ENCODE measurements around the gene SCAP.

DNA sequence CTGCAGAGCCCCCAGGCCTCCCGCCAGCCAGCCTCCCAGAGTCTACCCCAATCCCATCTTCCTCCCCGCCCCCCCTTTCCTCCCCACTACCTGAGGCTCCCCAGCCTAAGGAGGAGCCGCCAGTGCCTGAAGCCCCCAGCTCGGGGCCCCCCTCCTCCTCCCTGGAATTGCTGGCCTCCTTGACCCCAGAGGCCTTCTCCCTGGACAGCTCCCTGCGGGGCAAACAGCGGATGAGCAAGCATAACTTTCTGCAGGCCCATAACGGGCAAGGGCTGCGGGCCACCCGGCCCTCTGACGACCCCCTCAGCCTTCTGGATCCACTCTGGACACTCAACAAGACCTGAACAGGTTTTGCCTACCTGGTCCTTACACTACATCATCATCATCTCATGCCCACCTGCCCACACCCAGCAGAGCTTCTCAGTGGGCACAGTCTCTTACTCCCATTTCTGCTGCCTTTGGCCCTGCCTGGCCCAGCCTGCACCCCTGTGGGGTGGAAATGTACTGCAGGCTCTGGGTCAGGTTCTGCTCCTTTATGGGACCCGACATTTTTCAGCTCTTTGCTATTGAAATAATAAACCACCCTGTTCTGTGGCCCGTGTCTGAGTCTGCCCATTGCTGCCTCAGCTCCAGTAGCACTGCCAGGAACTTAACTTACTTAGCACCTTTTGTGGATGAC, 62.8 kb downstream of the SCAP start:
- TF ChIP-seq, protein P1, sequence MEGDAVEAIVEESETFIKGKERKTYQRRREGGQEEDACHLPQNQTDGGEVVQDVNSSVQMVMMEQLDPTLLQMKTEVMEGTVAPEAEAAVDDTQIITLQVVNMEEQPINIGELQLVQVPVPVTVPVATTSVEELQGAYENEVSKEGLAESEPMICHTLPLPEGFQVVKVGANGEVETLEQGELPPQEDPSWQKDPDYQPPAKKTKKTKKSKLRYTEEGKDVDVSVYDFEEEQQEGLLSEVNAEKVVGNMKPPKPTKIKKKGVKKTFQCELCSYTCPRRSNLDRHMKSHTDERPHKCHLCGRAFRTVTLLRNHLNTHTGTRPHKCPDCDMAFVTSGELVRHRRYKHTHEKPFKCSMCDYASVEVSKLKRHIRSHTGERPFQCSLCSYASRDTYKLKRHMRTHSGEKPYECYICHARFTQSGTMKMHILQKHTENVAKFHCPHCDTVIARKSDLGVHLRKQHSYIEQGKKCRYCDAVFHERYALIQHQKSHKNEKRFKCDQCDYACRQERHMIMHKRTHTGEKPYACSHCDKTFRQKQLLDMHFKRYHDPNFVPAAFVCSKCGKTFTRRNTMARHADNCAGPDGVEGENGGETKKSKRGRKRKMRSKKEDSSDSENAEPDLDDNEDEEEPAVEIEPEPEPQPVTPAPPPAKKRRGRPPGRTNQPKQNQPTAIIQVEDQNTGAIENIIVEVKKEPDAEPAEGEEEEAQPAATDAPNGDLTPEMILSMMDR (IDR thresholded peaks at IDR 0.05) = no peak
- TF ChIP-seq POLR2A (IDR thresholded peaks at IDR 0.05) = no peak
- no peak for TF ChIP-seq POLR2AphosphoS5 (IDR thresholded peaks at IDR 0.05)
- TF ChIP-seq EP300 (IDR thresholded peaks at IDR 0.05) = no peak
